RWPE2 (cell line): Measurements from ENCODE around the gene LCN10.

Source experiments
- ATAC-seq: fragments of 200-7000 bp; cut with Tn5 transposase; 3 replicates; pipeline ENCODE4 v1.9.1; 2021; ENCODE audit warnings: low read depth
- DNase-seq: peaks from one replicate; pipeline ENCODE4 v3.0.0-alpha.2; 2020; ENCODE audit warnings: low spot score
- H3K27ac ChIP-seq: fragments of 450-650 bp; 2 replicates; pipeline ENCODE4 v1.5.1; 2017; ENCODE audit warnings: mild to moderate bottlenecking; ENCODE audit not compliant: poor library complexity, severe bottlenecking
- H3K27me3 ChIP-seq: fragments of 250-450 bp; sonication (Bioruptor Pico); 2 replicates; pipeline ENCODE4 v1.5.1; 2021; ENCODE audit warnings: mild to moderate bottlenecking, moderate library complexity; ENCODE audit not compliant: insufficient read depth, poor library complexity, severe bottlenecking
- H3K36me3 ChIP-seq: fragments of 250-450 bp; sonication (Bioruptor Pico); 2 replicates; pipeline ENCODE4 v1.5.1; 2020; ENCODE audit warnings: low read depth, mild to moderate bottlenecking, moderate library complexity
- H3K4me1 ChIP-seq: fragments of 250-450 bp; sonication (Bioruptor Pico); 2 replicates; pipeline ENCODE4 v1.5.1; 2021; ENCODE audit warnings: mild to moderate bottlenecking, moderate library complexity; ENCODE audit not compliant: insufficient read depth, poor library complexity, severe bottlenecking
- H3K4me3 ChIP-seq: fragments of 250-450 bp; sonication (Bioruptor Pico); 2 replicates; pipeline ENCODE4 v1.5.1; 2021; ENCODE audit warnings: mild to moderate bottlenecking, moderate library complexity; ENCODE audit not compliant: severe bottlenecking
- H3K9me3 ChIP-seq: fragments of 250-450 bp; sonication (Bioruptor Pico); 2 replicates; pipeline ENCODE4 v1.5.1; 2021; ENCODE audit warnings: mild to moderate bottlenecking, moderate library complexity; ENCODE audit not compliant: severe bottlenecking
- TF ChIP-seq, protein P1 (sequence below): fragments of 450-650 bp; IDR thresholded peaks from one replicate; pipeline ENCODE4 v1.5.1; 2017; ENCODE audit warnings: mild to moderate bottlenecking, moderate library complexity; ENCODE audit not compliant: poor library complexity, severe bottlenecking

Gene LCN10

DNA sequence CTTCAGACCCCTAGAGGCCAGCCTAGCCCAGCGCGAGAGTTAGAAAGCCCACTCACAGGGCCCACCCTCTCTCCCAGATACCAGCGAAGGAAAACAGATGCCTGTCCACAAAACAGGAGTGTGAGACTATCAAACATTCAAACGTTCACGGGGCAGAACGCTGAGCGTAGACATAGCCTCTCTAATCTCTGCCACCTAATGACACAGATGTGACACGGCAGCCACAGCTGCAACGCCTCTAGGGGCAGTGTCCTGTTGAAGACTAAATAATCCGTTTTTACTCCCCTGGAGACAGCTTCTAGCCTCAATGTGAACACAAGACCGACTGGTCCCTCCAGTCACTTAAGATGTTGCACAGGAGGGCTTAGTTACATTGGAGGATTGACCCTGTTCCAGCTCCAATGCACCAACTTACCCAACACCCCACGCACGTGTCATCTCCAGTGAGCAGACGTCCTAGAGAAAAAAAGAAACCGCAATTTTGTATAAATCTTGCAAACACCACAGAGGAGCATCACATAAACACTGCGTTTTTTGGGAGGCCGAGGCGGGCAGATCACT lies 16.0 kb downstream of the LCN10 start:
- DNase-seq = no peak
- peaks cover 14% of the 10 kb centered on the region for H3K4me1 ChIP-seq
- no peaks in the 10 kb centered on the region for H3K9me3 ChIP-seq
- no peak for ATAC-seq
- H3K4me3 ChIP-seq = peak overlapping the region; percentile 63
- no peaks in the 10 kb centered on the region for H3K27me3 ChIP-seq
- peaks cover 42% of the 10 kb centered on the region for H3K36me3 ChIP-seq
- H3K27ac ChIP-seq = peak overlapping the region; percentile 68
- TF ChIP-seq, protein P1, sequence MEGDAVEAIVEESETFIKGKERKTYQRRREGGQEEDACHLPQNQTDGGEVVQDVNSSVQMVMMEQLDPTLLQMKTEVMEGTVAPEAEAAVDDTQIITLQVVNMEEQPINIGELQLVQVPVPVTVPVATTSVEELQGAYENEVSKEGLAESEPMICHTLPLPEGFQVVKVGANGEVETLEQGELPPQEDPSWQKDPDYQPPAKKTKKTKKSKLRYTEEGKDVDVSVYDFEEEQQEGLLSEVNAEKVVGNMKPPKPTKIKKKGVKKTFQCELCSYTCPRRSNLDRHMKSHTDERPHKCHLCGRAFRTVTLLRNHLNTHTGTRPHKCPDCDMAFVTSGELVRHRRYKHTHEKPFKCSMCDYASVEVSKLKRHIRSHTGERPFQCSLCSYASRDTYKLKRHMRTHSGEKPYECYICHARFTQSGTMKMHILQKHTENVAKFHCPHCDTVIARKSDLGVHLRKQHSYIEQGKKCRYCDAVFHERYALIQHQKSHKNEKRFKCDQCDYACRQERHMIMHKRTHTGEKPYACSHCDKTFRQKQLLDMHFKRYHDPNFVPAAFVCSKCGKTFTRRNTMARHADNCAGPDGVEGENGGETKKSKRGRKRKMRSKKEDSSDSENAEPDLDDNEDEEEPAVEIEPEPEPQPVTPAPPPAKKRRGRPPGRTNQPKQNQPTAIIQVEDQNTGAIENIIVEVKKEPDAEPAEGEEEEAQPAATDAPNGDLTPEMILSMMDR = peak; percentile 43

- Histone ChIP-seq H3K4me3 (peak overlapping the region; percentile 0), H3K9me3 (no peaks in the 10 kb centered on the region), H3K27ac (peak overlapping the region; percentile 68), H3K36me3 (peaks cover 45% of the 10 kb centered on the region), H3K27me3 (no peaks in the 10 kb centered on the region), H3K4me1 (peaks cover 19% of the 10 kb centered on the region)
- no peak for DNase-seq
- ATAC-seq = no peak
- TF ChIP-seq, protein P1 = no peak
These were observed 16.6 kb downstream of the LCN10 start for GRCh38 chr9:136726118-136726517.

GRCh38 chr9:136725612-136726011 lies 17.1 kb downstream of the LCN10 start:
- no peak for DNase-seq
- H3K4me1 ChIP-seq = peaks cover 24% of the 10 kb centered on the region

GRCh38 chr9:136724772-136725171 lies 18.0 kb downstream of the LCN10 start:
- H3K36me3 ChIP-seq = peaks cover 45% of the 10 kb centered on the region
- ATAC-seq (no peak), DNase-seq (no peak)
- H3K9me3 ChIP-seq = no peaks in the 10 kb centered on the region
- no peak overlapping the region for H3K4me3 ChIP-seq
- H3K27me3 ChIP-seq = no peaks in the 10 kb centered on the region
- peak overlapping the region; percentile 68 for H3K27ac ChIP-seq
- TF ChIP-seq, protein P1 = no peak
- peaks cover 24% of the 10 kb centered on the region for H3K4me1 ChIP-seq

More at GRCh38 chr9:136725612-136726011, 17.1 kb downstream of the LCN10 start:
- Histone ChIP-seq H3K36me3 (peaks cover 45% of the 10 kb centered on the region), H3K9me3 (no peaks in the 10 kb centered on the region), H3K27me3 (no peaks in the 10 kb centered on the region), H3K4me3 (no peak overlapping the region), H3K27ac (peak overlapping the region; percentile 68)
- no peak for ATAC-seq
- TF ChIP-seq, protein P1 = no peak

DNA sequence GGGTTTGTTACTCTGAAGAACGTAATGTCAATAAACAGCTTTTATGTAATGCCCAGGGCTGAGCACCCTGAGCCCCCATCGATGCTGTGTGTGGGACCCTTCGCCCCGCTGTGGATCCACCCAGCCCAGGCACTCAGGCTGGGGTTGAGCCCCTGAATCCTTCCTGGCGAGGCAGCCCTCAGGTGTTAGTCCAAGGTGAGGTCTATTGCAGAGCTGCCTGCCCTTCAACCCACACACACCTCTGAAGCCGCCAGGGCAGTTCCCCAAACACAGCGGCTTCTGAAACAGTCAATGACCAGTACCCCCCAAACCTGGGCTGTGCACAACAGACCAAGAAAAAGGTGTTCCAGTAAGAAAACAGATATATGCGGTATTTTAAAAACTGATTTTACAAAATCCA lies 18.8 kb downstream of the LCN10 start:
- ATAC-seq (no peak), DNase-seq (no peak)
- peaks cover 45% of the 10 kb centered on the region for H3K36me3 ChIP-seq
- H3K27ac ChIP-seq = no peak overlapping the region
- peaks cover 24% of the 10 kb centered on the region for H3K4me1 ChIP-seq
- H3K4me3 ChIP-seq = no peak overlapping the region
- H3K27me3 ChIP-seq = no peaks in the 10 kb centered on the region
- TF ChIP-seq, protein P1 = no peak
- no peaks in the 10 kb centered on the region for H3K9me3 ChIP-seq
